Islet precursor cell (in vitro differentiated cells): ENCODE results near the gene SPON2.

ENCODE experiments used
- DNase-seq: peaks from one replicate; pipeline ENCODE4 v3.0.0-alpha.2; 2018

Gene SPON2

GRCh38 chr4:1171311-1172227, 814 bp downstream of the SPON2 start:
- peak; percentile 57 for DNase-seq

DNA sequence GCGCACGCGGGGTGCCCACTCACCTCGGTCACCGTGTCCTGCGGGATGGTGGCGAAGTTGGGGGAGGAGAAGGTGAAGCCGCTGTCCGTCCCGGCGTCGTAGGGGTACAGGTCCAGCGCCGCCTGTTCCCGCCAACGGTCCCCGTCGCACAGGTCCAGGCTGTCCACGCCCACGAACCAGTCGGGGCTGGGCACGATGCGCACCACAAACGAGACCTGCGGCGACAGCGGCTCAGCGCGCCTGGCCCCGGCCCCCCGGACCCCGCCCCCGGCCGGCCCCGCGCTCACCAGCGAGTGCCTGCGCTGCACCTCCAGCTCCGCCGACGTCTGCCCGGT, 1.4 kb downstream of the SPON2 start:
- no peak for DNase-seq

DNA sequence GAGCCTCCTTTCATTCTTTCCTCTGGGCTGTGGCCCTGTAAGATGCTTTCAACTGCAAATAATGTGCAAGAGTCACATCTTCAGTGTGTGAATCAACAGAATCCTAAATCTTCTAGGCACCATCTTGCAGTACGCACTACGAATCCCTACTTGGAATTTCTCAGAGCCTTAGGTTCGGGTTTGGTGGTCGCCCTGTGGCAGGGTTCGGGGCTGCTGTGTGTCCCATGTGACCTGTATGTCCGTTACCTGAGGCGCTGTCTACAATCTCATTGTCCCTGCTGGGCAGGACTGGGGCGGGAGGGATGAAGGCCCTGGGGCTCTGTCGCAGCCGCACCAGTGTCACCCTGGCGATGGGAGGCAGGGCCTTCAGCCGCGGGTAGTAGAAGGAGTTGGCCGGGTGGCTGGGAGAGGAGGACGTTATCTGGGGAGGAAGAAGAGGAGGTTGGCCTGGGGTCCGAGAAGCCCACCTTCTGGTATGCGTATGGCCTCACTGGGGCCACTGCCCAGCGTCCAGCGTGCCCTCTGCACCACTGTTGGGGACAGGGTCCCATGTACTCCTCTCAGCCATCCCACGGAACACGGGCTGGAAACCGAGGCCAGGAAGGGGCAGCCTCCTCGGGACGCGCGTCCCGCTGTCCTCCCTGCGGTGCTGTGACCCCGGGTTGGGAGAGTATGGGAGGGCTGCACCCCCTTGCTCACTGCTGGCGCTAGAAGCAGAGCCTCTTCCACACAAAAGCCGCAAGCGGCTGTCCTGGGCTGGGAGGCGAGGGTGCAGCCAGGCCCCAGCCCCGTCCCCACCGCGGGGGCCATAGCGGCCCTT, 2.0 kb downstream of the SPON2 start:
- DNase-seq, result no peak

- DNase-seq, result peak; percentile 53
These were observed 2.7 kb downstream of the SPON2 start for GRCh38 chr4:1169691-1170096.

DNA sequence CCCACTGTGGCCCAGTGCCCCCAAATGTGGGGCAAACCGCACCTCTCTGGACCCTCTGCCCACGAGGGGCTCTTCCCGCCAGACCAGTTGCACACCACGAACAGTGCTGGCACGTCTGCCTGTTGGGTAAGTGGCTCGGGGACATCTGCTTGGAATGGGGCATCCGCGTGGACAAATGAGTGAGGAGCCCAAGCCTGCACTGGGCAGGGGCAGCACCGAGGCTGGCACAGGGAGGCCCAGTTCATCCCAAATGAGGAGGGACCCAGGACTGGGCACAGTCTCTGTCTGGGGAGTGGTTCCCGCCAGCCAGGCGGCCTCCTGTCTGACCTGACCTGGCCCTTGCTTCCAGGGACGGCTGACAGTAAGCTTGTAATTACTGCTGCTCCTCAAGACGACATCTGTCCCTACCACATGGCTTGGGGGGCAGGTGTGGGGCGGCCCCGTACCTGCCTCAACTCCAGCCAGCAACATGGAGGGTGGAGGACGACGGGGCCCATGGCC, 3.2 kb downstream of the SPON2 start:
- no peak for DNase-seq

- no peak for DNase-seq
These were observed 3.9 kb downstream of the SPON2 start for GRCh38 chr4:1168191-1169101.

GRCh38 chr4:1167244-1167949, 5.0 kb downstream of the SPON2 start:
- peak; percentile 92 for DNase-seq

DNA sequence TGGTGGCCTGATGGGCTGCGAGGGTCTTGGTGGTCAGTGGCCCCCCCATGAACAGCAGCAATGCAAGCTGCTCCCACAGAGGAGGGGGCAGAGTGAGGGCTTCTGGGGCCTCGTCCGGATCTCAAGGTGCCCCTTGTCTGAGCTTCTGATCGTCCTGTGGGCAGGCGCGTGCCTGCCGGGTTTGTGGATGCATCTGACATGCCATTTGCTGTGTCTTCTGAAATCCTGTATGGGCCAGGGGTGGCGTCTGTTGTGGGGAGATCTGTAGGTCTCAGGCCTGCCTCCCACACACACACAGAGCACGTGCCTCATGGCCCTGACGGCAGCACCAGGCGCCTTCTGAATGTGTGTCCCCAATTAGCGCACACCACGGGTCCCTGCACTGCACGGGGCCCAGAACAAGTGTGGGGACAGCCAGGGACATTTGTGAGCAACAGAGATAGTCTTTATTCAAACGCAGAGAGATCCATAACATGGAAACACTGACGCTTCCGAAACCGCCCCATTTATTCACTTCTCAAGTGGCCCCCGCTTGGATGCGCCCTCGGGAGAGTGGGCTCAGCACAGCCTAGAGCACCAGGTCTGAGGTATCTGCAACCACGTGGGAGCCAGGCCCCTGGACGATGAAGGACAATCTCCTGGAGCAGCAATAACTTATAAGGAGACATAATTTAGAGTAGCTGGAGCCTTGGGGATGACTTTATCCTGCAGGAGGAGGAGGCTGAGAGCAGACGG, 5.7 kb downstream of the SPON2 start:
- DNase-seq, result no peak

DNA sequence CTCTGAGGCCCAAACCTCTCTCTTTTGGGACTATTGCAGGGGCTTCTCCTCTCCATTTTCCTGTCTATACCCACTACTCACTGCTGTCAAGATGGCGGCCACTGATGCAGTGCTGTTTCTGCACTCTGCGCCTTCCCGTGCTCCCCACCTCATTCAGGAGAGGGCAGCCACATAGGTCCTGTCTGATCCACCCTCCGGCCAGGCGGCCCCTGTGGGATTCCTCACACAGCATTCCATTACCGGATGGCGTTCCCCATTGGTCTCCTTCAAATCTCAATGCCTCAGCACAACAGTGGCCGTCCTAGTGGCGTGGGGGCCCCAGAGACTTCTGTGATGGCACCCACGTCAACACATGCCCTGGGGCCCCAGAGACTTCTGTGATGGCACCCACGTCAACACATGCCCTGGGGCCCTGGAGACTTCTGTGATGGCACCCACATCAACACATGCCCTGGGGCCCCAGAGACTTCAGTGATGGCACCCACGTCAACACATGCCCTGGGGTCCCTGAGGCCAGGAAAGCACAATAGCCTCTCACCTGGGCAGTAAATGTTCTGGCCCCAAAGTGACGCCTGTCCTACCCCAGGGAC, 7.3 kb downstream of the SPON2 start:
- DNase-seq, result no peak

DNA sequence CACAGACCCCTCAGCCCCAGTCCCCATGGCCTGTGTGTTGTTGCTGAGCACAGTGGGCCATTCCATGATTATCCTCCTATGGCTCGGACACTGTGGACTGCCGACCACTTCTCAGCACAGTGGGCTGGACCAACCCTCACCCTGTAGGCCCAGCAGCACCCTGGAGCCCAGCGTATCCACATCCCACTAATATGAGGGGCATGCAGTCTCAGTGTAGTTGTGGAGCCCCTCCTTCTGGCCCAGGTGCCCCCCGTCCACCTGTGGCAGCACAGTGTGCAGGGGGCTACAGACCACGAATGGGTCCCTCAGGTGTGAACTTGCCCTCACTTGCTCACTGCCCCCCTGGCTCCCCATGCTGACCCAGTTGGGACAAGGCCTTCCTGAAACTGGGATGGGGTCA, 7.9 kb downstream of the SPON2 start:
- no peak for DNase-seq

- DNase-seq, result no peak
These were observed 8.3 kb downstream of the SPON2 start for GRCh38 chr4:1164040-1164439.

DNA sequence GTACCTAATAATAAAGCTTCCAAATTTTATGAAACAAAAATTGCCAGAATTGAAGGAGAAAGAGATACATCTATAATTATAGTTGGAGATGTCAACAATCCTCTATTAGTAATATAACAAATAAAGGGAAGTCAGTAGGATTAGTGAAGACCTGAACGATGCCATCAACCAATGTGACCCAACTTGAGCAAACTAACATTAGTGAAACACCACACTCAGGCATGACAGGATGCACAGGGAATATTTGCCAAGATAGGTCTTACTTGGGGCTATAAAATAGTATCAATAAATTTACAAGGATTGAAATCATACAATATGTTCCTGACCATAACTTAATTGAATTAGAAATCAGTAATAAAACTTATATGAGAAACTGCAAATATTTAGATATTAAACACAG, 12.0 kb downstream of the SPON2 start:
- DNase-seq, result no peak

GRCh38 chr4:1156069-1156468, 16.3 kb downstream of the SPON2 start:
- no peak for DNase-seq

DNA sequence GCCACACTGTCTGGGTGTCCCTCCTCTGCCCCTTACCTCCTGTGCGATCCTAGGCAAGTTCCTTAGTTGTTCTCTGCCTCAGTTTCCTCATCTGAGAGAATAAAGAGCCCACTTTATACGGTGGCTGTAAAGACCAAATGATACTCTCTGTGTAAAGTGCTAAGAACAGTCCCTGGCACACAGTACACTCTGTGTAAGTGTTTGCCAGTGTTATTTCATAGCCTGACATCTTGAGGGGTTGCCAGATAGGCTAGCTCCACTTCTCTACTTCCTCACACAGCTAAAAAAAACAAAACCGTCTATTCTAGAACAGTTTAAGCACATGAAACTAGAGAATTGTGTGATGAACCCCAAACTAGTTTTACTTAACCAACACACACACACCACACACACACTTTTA, 17.1 kb downstream of the SPON2 start:
- DNase-seq, result no peak

DNA sequence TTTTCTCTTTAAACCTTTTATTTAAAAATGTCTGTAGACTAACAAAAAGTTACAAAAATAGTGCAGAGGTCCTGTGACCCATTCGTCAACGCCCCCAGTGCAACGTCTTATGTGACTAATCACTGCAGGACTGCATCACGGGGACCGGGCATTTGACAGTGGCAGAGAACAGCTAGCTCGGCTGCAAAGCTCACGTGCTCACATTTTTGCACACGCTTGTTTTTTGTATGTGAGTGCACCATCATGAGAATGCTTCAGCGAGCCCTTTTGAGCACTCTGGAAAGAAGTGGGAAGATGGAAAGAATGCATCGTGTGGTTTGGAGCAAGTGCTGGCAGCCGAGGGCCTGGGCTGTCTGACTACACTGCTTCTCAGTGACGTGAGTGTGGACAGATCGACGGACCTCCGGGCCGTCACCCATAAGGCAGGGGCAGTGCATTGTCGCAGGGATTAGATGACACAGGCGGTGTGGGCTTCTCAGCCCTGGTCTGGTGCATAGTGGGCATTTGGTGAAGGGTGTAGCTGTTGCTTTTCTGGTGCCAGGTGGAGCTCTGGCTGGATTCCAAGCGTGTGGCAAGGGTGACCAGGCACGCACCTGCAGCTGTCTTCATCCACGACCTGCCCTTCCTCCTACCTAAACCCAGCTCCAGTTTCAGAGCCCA, 17.7 kb downstream of the SPON2 start:
- no peak for DNase-seq

- DNase-seq, result no peak
These were observed 18.3 kb downstream of the SPON2 start for GRCh38 chr4:1154126-1154522.

DNA sequence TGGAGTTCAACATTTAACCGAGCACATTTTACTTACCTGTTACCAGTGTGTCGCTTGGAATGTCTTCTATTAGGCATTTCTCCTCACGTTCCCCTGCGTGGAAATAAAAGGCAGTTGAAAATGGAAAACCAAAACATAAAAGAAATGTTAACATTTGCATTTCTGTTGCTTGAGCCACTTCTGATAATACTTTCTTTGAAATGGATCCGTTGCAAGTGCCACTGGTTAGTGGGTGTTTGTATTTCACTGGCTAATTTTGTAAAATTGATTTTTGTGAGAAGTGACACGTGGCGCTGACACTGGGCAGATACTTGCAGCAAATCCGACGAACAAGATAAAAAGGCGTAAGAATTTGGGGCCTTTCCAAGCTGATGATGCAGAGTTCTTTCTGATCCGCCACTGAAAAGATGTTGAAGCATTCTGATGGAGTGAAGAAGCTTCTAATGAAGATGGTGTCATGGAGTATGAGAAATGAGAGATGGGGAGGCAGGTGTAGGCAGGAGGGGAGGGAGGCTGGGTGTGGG, 18.8 kb downstream of the SPON2 start:
- no peak for DNase-seq

DNA sequence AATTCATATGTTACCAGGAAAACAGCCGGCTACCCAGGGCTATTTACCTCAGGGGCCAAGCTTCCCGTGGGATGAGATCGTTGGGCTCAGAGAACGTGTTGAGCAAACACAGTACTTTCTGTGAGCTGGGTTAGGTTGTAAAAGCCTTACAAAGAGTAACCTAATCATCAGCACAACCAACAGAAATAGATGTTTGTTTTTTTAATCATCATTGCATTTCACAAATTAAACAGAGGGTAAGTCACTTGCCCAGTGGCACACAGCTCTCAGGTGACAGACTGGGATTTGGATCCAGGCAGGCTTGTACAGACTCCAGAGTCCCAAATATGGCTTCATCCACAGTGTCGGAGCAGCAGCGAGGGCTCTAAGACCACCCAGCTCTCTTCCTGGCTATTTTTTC, 20.1 kb downstream of the SPON2 start:
- DNase-seq, result no peak

- DNase-seq, result peak; percentile 44
These were observed 20.8 kb downstream of the SPON2 start for GRCh38 chr4:1151541-1151940.

- DNase-seq, result no peak
These were observed 21.5 kb downstream of the SPON2 start for GRCh38 chr4:1150875-1151274.
